22Rv1 (cell line): ENCODE data around the gene COPRS.

ENCODE experiments used
- H3K27ac ChIP-seq: fragments of 450-650 bp; 2 replicates; pipeline ENCODE4 v1.5.1; 2017
- CTCF ChIP-seq: fragments of 450-650 bp; IDR thresholded peaks from 2 replicates; pipeline ENCODE4 v1.5.1; 2017; ENCODE audit warnings: mild to moderate bottlenecking
- ZFX ChIP-seq: fragments of 450-650 bp; IDR thresholded peaks from 2 replicates; pipeline ENCODE4 v1.6.1; 2017; ENCODE audit warnings: antibody characterized with exemption, borderline replicate concordance

The COPRS gene

GRCh38 chr17:31859487-31860008, 504 bp upstream of the COPRS start:
- TF ChIP-seq CTCF (no peak), ZFX (no peak)
- peak overlapping the region; percentile 88 for H3K27ac ChIP-seq

DNA sequence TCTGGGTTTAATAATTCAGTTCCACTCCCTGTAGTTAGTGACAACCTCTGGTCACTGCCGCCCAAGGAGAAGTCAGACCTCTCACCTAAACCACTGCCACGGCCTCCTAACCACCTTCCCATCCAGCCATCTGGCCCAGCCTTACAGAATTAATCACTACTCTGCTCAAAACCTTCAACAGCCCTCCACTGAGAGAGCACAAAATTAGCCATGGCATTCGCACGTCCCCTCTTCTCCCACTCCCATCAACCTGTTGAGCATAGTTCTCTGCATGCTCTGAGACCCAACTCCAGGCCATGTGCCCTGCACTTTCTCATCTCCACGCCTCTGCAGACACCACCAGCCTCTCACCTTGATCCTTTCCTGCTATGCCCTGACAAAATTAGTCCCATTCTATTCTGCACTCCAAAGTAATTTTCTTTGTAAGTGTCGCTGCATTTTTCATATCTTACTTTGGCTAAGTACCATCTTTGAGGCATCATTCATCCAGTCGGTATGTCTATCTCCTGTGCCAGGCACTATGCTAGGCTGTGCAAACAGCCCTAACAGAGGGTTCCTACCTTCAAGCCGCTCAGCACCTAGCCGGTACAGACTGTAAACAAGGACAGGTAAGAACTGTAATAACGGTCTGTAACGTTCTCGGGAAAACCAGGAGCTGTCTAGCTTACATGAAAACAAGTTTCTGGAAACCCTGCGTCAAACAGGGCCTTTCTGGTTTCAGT, 963 bp downstream of the COPRS start:
- TF ChIP-seq ZFX, result no peak
- TF ChIP-seq CTCF, result no peak
- peak overlapping the region; percentile 88 for H3K27ac ChIP-seq

GRCh38 chr17:31856750-31857149, 2.3 kb downstream of the COPRS start:
- TF ChIP-seq CTCF (no peak), ZFX (no peak)
- no peak overlapping the region for H3K27ac ChIP-seq

GRCh38 chr17:31854672-31855071, 4.4 kb downstream of the COPRS start:
- TF ChIP-seq CTCF (no peak), ZFX (no peak)
- H3K27ac ChIP-seq, result no peak overlapping the region

DNA sequence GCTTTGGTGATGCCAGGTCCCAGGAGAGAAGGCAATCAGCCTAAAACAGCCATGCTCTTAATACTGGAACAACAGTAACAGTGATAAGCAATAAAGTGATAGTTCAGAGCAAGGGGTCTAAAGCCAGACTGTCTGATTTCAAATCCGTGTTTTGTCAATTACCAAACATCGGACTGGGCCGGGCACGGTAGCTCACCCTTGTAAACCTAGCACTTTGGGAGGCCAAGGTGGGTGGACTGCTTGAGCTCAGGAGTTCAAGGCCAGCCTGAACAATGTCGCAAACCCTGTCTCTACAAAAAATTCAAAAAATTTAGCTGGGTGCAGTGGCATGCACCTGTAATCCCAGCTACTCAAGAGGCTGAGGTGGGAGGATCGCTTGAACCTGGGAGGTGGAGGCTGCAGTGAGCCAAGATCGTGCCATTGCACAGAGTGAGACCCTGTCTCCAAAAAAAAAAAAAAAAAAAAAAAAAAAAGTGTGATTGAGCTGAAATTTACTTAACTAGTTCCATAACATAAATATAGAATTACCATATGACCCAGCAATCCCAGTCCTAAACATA, 5.1 kb downstream of the COPRS start:
- H3K27ac ChIP-seq, result no peak overlapping the region
- TF ChIP-seq ZFX (no peak), CTCF (no peak)

DNA sequence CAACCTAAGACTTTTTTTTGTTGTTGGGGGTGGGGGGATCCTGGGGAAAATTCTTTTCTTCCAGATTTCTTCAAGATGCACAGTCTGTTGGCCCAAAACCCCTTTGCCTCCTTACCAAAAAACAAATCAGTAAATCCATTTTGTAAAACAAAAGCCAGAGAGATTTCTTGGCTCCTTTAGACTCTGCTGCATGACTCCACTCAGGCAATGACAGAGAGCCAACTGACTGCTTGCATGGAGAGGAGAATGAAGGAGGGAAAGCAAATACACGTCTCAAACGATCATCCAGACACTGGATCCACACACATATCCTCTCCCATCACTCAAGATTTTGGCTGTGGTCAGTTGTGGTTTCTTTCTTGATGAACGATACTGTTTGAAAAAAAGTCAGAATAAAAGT, 13.8 kb downstream of the COPRS start:
- no peak for TF ChIP-seq ZFX
- no peak for TF ChIP-seq CTCF
- no peak overlapping the region for H3K27ac ChIP-seq

- peak overlapping the region; percentile 63 for H3K27ac ChIP-seq
- TF ChIP-seq ZFX (no peak), CTCF (no peak)
Observed at GRCh38 chr17:31843070-31843745, 15.8 kb downstream of the COPRS start.
